Endothelial cell of umbilical vein (primary cell): ENCODE measurements around the gene SFXN2. TPM values are rescaled to one million over a fixed set of nuclear protein-coding genes. Genes with fewer than 3 reads are reported as not detected.

Source experiments
- BruUV-seq: library from RNA; stranded (reverse); fragments of 400-500 nt; replicated peaks from 2 replicates; lab custom pipeline; 2021; lab: Mats Ljungman, UMichigan
- CTCF ChIA-PET: fragments of 300-600, 350-600 bp; sonication (Branson Sonifier 250); formaldehyde crosslinking; loops from one replicate; lab custom pipeline; 2021; ENCODE audit warnings: antibody characterized with exemption, inconsistent platforms; lab: Charles Lee
- POLR2A ChIA-PET: fragments of 300-600, 350-600 bp; sonication (Branson Sonifier 250); formaldehyde crosslinking; loops from one replicate; lab custom pipeline; 2021; ENCODE audit warnings: antibody characterized with exemption, inconsistent platforms; lab: Charles Lee
- DNase-seq: peaks from one replicate; pipeline ENCODE4 v3.0.0-alpha.2; 2011; ENCODE audit warnings: low read depth, low spot score
- FAIRE-seq: peaks from 2 replicates; lab custom pipeline; 2011; peaks lifted over from hg19 to GRCh38; lab: Jason Lieb, UNC
- H2AFZ ChIP-seq: 2 replicates; pipeline ENCODE4 v1.6.0; 2012; ENCODE audit warnings: low read depth, low read length, control low read depth, inconsistent platforms
- H3K27ac ChIP-seq: 2 replicates; pipeline ENCODE4 v1.5.1; 2011; ENCODE audit warnings: low read depth, mild to moderate bottlenecking, control low read depth, low read length, moderate library complexity; ENCODE audit not compliant: insufficient read depth
- H3K27me3 ChIP-seq, 2 experiments: 2 replicates each; pipeline versions ENCODE4 v1.6.0 to v1.6.1; 2011; ENCODE audit warnings: low read length in 2 of 2, mixed read lengths in 1 of 2; ENCODE audit not compliant: control insufficient read depth in 2 of 2, insufficient read depth in 2 of 2
- H3K36me3 ChIP-seq, 2 experiments: 2 replicates in 1 of 2; 3 replicates in 1 of 2; pipeline ENCODE4 v1.5.1; 2011; ENCODE audit warnings: low read length in 2 of 2, mild to moderate bottlenecking in 1 of 2, moderate library complexity in 1 of 2; ENCODE audit not compliant: control insufficient read depth in 2 of 2, insufficient read depth in 2 of 2; ENCODE audit errors: extremely low read depth in 1 of 2
- H3K4me1 ChIP-seq: 3 replicates; pipeline ENCODE4 v1.5.1; 2011; ENCODE audit warnings: mild to moderate bottlenecking, low read length; ENCODE audit not compliant: control insufficient read depth, insufficient read depth; ENCODE audit errors: extremely low read depth
- H3K4me2 ChIP-seq: 2 replicates; pipeline ENCODE4 v1.6.1; 2011; ENCODE audit warnings: low read length, control low read depth, mixed read lengths; ENCODE audit not compliant: insufficient read depth
- H3K4me3 ChIP-seq, 3 experiments: fragments of 200-600 bp in 1 of 3; sonication (generic), shearing (Covaris generic) in 1 of 3; replicated peaks in 1 of 3; 2 replicates each; pipeline ENCODE4 v1.5.1; 2011 to 2016; ENCODE audit warnings: control low read depth in 3 of 3, low read length in 3 of 3, mild to moderate bottlenecking in 2 of 3, inconsistent platforms in 1 of 3, low read depth in 1 of 3, moderate library complexity in 1 of 3; ENCODE audit not compliant: insufficient read depth in 1 of 3
- H3K79me2 ChIP-seq: 2 replicates; pipeline ENCODE4 v1.6.0; 2012; ENCODE audit warnings: low read length, inconsistent platforms; ENCODE audit not compliant: control insufficient read depth, insufficient read depth
- H3K9ac ChIP-seq: replicated peaks from 2 replicates; pipeline ENCODE3; 2011; ENCODE audit warnings: low read length, control low read depth; ENCODE audit not compliant: insufficient read depth; ENCODE audit errors: extremely low read depth
- H3K9me1 ChIP-seq: replicated peaks from 3 replicates; pipeline ENCODE4 v1.6.0; 2011; ENCODE audit warnings: mild to moderate bottlenecking, low read length; ENCODE audit not compliant: control insufficient read depth, insufficient read depth; ENCODE audit errors: extremely low read depth
- H3K9me3 ChIP-seq: replicated peaks from 2 replicates; pipeline ENCODE4 v1.5.1; 2012; ENCODE audit warnings: low read length, inconsistent platforms; ENCODE audit not compliant: control insufficient read depth, insufficient read depth
- H4K20me1 ChIP-seq: replicated peaks from 2 replicates; pipeline ENCODE3; 2011; ENCODE audit warnings: mild to moderate bottlenecking, low read length; ENCODE audit not compliant: control insufficient read depth, insufficient read depth; ENCODE audit errors: extremely low read depth
- CTCF ChIP-seq, 2 donors: IDR thresholded peaks; 1 replicate in 1 of 2; 2 replicates in 1 of 2; pipeline ENCODE4 v1.5.1; 2011; ENCODE audit warnings: low read length in 2 of 2, mild to moderate bottlenecking in 2 of 2, moderate library complexity in 2 of 2, control low read depth in 1 of 2, inconsistent platforms in 1 of 2, low read depth in 1 of 2; ENCODE audit not compliant: insufficient read depth in 1 of 2; ENCODE audit errors: extremely low read depth in 1 of 2
- FOS ChIP-seq: IDR thresholded peaks from 2 replicates; pipeline ENCODE4 v1.6.1; 2011; ENCODE audit warnings: mild to moderate bottlenecking, low read length, moderate library complexity, borderline replicate concordance; ENCODE audit not compliant: insufficient read depth
- JUN ChIP-seq: IDR thresholded peaks from 2 replicates; pipeline ENCODE4 v1.6.1; 2011; ENCODE audit warnings: borderline replicate concordance, low read depth; ENCODE audit not compliant: insufficient read length, insufficient read depth
- MAX ChIP-seq: IDR thresholded peaks from 2 replicates; pipeline ENCODE4 v1.6.1; 2011; ENCODE audit not compliant: insufficient read depth, insufficient read length
- dilution Hi-C: fragments of 300-500 bp; cut with MboI; formaldehyde crosslinking; loops from one replicate; pipeline ENCODE4 v1.15.0; 2019; ENCODE audit warnings: low sequenced_read_pairs; ENCODE audit not compliant: extremely low pct_ligation_motif_present
- intact Hi-C: fragments of 100-400 bp; cut with micrococcal nuclease; formaldehyde crosslinking; loops from one replicate; pipeline ENCODE4 v1.10.0; 2022
- polyA plus RNA-seq, 4 experiments: library from polyadenylated mRNA; depleted of rRNA in 3 of 4; stranded (reverse) in 3 of 4; unstranded in 1 of 4; fragments of >200 nt; gene quantifications; 2 replicates each; pipeline versions ENCODE4 v1.2.1 to v1.2.3, GENCODE V29; 2011 to 2012; ENCODE audit warnings: missing spikeins in 1 of 4
- total RNA-seq: library from RNA; stranded (reverse); gene quantifications from 2 replicates; pipeline ENCODE4 v1.2.3, GENCODE V29; 2021

Gene SFXN2
- total and polyA plus RNA-seq, 2 donors (not counting 3 experiments of a cell fraction or from before 2014, with no cell fraction given) = 9.8 to 17.0 TPM

- H3K27me3 ChIP-seq = no peaks in the 10 kb centered on the region
- dilution Hi-C loops = no loop called here
- BruUV-seq = no TSS peak
- peaks cover 66% of the 10 kb centered on the region for H3K4me1 ChIP-seq
- H3K9ac ChIP-seq = no peak overlapping the region
- no peak overlapping the region for H3K4me2 ChIP-seq
- no peak overlapping the region for H3K27ac ChIP-seq
- H2AFZ ChIP-seq = no peak overlapping the region
- H4K20me1 ChIP-seq = no peaks in the 10 kb centered on the region
- no peaks in the 10 kb centered on the region for H3K9me1 ChIP-seq
- TF ChIP-seq JUN (no peak), MAX (no peak)
- intact Hi-C loops = no loop called here
- FAIRE-seq = no peak
- peaks cover 0 to 2% of the 10 kb centered on the region in 2 experiments for H3K36me3 ChIP-seq
- POLR2A ChIA-PET = no interaction called here
- CTCF ChIA-PET = interaction anchor here (1.1 kb wide), 1 partner anchor 22 kb away, joined by 4 read pairs; no protein-coding TSS in a partner anchor
- H3K4me3 ChIP-seq = no peak overlapping the region
- H3K9me3 ChIP-seq = no peaks in the 10 kb centered on the region
- no peak for DNase-seq
- peaks cover 21% of the 10 kb centered on the region for H3K79me2 ChIP-seq
Observed at GRCh38 chr10:102780527-102780808, 66.0 kb downstream of the SFXN2 start.

GRCh38 chr10:102781090-102781920, 66.9 kb downstream of the SFXN2 start:
- H3K9ac ChIP-seq = no peak overlapping the region
- H3K9me3 ChIP-seq = no peaks in the 10 kb centered on the region
- peaks cover 65% of the 10 kb centered on the region for H3K4me1 ChIP-seq
- no peaks in the 10 kb centered on the region for H3K9me1 ChIP-seq
- CTCF ChIA-PET = interaction anchor here (1.1 to 1.6 kb wide), 3 partner anchors 19 to 22 kb away, joined by 4 to 5 read pairs (median 4); no protein-coding TSS in a partner anchor
- no peaks in the 10 kb centered on the region for H3K27me3 ChIP-seq
- dilution Hi-C loops = no loop called here
- intact Hi-C loops = no loop called here
- TF ChIP-seq CTCF (IDR thresholded peaks at IDR 0.05; ENCODE audit: extremely low read depth in 1 of 2, insufficient read depth in 1 of 2, low read depth in 1 of 2, low read length in 2 of 2) (no peak), FOS (no peak)
- no TSS peak for BruUV-seq
- no peak overlapping the region for H3K4me3 ChIP-seq
- H4K20me1 ChIP-seq = no peaks in the 10 kb centered on the region
- POLR2A ChIA-PET = interaction anchor here (1.5 kb wide), 1 partner anchor 21 kb away, joined by 7 read pairs; no protein-coding TSS in a partner anchor
- no peak overlapping the region for H2AFZ ChIP-seq
- peaks cover 21% of the 10 kb centered on the region for H3K79me2 ChIP-seq
- DNase-seq (peak; percentile 54), FAIRE-seq (peak; percentile 83)
- H3K4me2 ChIP-seq = no peak overlapping the region
- H3K36me3 ChIP-seq = peaks cover 0 to 2% of the 10 kb centered on the region in 2 experiments
- H3K27ac ChIP-seq = no peak overlapping the region
